Stimulated activated CD8-positive, alpha-beta memory T cell treated with anti-CD3 and anti-CD28 coated beads, Interleukin-4, amount 100 ng/mL, for 48 hours (primary cell): Measurements from ENCODE around the gene KNTC1.
"Not testable (repeated sequence)": the region's sequence is repeated elsewhere in the genome, so short reads cannot be mapped to it uniquely, and the experiment has no call there.

ENCODE experiments used
- DNase-seq: peaks from one replicate; pipeline ENCODE4 v3.0.0-alpha.2; 2020

KNTC1 gene

DNA sequence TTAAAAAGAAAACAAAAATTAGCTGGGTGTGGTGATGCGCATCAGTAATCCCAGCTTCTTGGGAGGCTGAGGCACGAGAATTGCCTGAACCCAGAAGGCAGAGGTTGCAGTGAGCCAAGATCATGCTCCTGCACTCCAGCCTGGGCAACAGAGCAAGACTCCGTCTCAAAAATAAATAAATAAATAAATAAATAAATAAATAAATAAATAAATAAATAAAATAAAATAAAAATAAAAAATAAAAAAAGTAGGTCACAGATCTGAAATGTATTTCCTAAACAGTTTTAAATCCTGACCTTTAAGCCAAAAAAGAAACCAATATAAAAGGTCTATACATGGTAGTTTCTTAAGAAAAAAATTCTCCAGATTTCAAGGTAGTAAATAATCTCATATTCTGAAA lies 14.0 kb upstream of the KNTC1 start:
- not testable (repeated sequence) for DNase-seq

DNA sequence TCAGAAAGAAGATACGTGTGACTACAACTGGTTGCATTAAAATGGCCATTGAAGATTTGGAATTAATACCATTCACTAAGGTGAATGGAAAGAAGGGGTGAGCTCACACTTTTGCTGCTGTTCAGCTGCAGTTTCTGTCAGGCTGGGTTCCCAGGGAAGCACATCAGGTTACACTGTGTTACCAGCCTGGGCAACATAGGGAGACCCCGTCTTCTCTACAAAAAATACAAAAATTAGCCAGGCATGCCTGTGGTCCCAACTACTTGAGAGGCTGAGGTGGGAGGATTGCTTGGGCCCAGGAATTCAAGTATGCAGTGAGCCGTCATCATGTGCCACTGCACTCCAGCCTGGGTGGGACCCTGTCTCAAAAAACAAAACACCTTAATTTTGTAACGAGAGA lies 13.4 kb upstream of the KNTC1 start:
- DNase-seq = no peak

DNA sequence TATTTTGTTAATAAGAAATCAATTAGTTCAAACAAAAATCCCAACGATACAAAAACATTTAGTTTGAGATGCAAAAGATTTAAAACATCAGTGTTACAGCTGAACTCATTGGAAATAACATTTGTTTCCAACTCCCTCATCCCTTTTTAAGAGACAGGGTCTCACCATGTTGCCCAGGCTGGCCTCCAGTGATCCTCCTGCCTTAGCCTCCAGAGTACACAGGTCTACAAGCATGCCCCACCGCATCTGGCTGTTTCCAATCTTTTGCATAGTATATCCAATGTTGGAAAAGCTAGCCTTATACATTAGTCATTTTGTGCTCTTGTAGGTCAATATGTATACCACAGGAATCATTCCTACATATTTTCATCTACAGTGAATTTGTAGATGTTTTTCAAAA lies 11.8 kb upstream of the KNTC1 start:
- DNase-seq = no peak

GRCh38 chr12:122516544-122517361 lies 10.3 kb upstream of the KNTC1 start:
- no peak for DNase-seq

DNA sequence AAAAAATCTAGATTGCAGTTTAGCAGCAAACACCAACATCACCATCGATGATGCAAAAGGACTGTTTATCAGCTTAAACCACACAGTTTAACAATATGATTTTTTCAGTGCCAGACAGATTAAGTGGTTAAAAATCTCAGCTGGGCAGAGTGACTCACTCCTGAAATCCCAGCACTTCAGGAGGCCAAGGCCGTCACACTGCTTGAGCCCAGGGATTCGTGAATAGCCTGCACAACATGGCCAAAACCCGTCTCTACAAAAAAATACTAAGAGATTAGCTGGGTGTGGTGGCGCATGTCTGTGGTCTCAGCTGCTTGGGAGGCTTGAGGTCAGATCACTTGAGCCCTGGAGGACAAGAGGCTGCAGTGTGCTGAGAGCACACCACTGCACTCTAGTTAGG lies 9.2 kb upstream of the KNTC1 start:
- DNase-seq = no peak

- DNase-seq = no peak
Observed at GRCh38 chr12:122518908-122519307, 8.1 kb upstream of the KNTC1 start.

DNA sequence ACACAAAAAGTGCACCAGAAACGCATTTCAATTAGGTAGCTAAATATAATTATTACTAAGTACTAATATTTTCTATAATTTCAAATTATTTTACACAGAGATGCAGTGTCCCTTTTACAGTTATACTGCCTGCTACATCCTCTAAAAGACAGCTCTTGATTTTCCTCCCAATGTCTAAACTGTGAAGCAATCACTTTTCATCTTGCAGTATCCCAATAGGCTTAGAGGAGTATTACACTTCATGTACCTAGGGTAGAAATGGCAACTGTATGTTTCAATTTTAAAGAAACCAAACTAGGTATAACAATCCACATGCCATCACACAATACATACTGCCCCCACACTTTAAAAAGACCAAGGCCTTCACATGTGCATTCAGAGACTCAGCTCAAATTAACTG lies 7.6 kb upstream of the KNTC1 start:
- DNase-seq = no peak

GRCh38 chr12:122520676-122521075 lies 6.4 kb upstream of the KNTC1 start:
- DNase-seq = no peak

DNA sequence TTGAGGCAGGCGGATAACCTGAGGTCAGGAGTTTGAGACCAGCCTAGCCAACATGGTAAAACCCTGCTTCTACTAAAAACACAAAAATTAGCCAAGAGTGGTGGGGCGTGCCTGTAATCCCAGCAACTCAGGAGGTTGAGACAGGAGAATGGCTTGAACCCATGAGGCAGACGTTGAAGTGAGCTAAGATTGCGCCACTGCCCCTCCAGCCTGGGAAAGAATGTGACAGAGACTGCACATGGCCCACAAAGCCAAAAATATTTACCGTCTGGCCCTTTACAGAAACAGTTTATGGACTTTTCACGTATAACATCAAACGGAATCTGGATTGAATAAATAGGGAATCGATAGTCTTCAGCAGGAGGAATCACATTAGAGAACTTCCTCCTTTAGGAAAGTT lies 3.8 kb upstream of the KNTC1 start:
- DNase-seq = no peak

DNA sequence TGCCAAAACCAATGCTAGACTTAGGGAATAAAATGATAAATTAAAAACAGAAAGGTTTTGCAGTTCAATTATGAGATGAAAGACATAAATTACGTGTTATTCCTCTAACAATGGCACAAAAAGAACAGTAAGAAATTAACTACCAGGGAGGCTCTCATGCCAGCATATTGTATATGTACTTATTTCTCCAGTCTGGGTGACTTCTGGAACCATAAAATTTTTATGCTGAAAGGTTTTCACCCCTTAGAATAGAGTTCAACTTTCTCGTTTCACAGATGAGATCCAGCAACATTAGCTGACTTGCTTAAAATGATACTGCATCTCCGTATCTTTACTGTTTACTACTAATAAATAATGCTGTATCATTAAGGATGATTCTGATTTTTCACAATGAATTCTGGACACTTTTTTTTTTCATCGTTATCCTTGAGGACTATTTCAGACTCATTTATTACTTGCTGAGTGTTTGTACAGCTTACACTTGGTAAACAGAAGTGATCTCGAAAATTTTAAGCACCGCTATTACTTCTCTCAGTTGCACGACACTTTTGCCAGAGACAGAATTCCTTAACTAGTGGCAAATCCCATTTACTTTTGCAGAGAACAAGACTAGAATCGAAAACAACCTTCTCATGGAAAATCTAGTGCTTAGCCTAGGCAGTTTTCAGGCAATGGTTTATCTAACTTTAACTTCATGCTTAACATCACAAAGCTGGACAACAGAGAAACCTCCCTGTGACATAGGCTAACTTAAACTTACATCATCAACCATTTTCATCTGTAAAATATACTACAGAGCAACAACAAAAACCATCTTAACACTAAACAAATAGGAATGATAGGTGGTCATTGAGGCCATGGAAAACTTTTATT lies 3.0 kb upstream of the KNTC1 start:
- DNase-seq = no peak

GRCh38 chr12:122527478-122527944 lies 462 bp downstream of the KNTC1 start:
- peak; percentile 54 for DNase-seq

DNA sequence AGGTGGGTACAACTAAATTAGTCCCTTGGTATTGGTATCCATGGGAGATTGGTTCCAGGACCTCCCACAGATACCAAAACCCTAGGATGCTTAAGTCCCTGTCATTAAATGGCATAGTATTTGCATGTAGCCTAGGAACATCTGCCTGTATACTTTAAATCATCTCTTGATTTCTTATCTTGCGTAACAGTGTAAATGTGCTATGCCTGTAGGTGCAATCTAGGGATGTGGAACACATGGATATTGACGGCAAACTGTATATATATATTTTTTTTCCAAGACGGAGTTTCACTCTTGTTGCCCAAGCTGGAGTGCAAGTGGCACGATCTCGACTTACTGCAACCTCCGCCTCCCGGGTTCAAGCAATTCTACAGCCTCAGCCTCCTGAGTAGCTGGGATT lies 1.5 kb downstream of the KNTC1 start:
- no peak for DNase-seq

GRCh38 chr12:122528992-122529391 lies 1.9 kb downstream of the KNTC1 start:
- no peak for DNase-seq

GRCh38 chr12:122533856-122534255 lies 6.8 kb downstream of the KNTC1 start:
- DNase-seq = no peak

DNA sequence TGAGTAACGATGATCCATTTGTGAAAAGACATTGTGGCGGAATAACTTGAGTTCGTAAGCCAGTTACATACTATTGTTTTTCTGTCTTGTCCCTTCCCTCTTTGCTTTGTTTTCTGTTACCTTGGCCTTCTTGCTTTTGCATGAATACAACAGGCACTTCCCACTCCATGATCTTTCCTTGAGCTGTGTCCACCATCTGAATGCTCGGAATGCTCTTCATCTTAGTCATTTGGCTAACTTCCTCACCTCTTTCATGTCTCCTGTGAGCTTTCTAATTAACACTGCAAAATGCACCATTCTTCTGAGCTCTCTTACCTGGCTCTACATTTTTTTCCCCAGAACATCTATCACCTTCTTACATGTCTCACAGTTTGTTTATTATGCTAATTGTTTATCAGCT lies 10.0 kb downstream of the KNTC1 start:
- DNase-seq = no peak

DNA sequence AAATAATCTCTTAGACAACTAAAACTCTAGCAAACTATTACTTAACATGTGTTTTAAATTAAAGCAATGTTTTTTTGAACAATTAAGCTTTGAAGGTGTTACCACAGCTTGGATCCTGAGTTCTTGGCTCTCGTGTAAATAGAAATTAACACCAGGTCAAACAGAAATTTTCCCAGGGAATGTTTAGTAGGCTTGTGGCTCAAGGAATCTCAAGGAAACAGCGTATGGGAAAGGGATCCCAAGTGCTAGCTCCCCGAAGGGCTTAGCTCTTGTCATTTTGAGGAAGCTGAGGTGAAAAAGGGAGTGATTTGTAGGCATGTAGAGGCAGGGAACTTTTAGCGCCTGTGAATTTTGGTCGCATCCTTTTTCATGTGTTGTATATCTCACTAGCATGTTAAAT lies 11.4 kb downstream of the KNTC1 start:
- no peak for DNase-seq

DNA sequence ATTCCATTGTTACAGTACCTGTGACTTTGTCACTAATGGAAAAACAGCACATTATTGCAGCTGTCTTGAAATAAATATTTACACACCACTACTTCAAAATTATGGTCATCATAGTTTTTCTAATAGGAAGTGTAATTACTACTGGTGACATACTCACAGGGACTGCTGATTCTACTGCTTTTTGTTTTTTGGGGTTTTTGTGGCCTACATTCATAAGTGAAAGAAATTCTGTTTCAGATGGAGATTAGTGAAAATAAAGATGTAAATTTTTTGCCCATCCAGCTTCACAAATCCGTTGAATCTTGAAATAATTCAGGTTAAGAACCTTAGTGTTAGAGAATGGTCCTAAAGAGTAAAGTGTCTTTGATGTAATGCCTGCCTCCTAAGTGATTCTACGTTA lies 17.5 kb downstream of the KNTC1 start:
- no peak for DNase-seq

GRCh38 chr12:122545855-122546254 lies 18.8 kb downstream of the KNTC1 start:
- DNase-seq = no peak

DNA sequence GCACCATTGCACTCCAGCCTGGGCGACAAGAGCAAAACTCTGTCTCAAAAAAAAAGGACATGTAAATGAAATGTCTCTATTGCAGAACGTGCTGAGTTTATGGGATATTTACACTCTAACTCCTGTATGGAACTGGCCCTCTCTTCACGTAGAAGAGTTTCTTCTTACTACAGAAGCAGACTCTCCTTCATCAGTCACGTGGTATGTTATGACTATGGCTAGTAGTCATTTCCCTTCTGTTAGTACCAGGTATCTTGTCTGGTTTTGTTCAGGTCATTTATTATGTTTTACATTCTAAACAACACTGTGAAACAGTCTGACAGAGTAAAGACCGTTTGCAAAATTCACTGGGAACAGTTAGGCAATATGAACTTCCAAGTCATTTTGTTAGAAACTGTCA lies 20.3 kb downstream of the KNTC1 start:
- DNase-seq = no peak

DNA sequence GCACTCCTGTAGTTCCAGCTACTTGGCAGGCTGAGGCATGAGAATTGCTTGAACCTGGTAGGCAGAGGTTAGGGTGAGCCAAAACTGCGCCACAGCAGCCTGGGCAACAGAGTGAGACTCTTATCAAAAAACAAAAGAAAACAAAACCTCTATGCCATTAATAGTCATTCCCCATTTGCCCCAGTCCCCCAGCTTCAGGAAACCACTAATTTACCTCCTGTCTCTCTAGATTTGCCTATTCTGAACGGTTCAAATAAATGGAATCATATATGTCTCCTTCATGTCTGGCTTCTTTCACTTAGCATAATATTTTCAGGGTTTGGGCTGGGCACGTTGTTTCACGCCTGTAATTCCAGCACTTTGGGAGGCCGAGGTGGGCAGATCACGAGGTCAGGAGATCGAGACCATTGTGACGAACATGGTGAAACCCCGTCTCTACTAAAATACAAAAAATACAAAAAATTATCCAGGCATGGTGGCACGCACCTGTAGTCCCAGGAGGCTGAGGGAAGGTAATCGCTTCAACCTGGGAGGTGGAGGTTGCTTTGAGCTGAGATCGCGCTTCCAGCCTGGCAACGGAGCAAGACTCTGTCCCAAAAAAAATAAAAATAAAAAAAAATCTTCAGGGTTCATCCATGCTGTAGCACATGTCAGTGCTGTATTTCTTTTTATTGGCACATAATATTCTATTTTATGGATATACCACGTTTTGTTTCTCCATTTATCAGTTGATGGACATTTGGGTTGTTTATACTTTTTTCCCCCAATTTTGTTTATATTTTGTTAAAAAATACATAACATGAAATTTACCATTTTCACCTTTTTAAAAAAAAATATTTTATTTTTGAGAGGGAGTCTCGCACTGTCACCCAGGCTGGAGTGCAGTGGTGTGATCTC lies 31.9 kb downstream of the KNTC1 start:
- DNase-seq = no peak

DNA sequence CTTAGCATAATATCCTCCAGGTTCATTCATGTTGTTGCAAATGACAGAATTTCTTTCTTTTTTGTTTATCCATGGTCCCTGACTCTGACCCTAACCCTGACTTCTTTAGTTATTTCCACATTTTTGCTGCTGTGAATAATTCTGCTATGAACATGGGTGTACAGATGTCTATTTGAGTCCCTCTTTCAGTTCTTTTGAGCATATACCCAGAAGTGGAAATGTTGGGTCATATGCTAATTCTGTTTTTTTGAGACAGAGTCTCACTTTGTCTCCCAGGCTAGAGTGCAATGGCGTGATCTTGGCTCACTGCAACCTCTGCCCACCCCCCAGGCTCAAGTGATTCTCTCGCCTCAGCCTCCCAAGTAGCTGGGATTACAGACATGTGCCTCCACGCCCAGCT lies 33.1 kb downstream of the KNTC1 start:
- no peak for DNase-seq

GRCh38 chr12:122563361-122563760 lies 36.3 kb downstream of the KNTC1 start:
- DNase-seq = no peak

- not testable (repeated sequence) for DNase-seq
Observed at GRCh38 chr12:122566816-122567215, 39.8 kb downstream of the KNTC1 start.
